Occipital lobe (tissue), 2 donors: ENCODE data around the gene HNRNPL. TPM values are rescaled to one million over a fixed set of nuclear protein-coding genes. Genes with fewer than 3 reads are reported as not detected.
A peak's percentile ranks its signal among the peaks of the same experiment; 100 is the strongest.
"Not testable (repeated sequence)": the region's sequence is repeated elsewhere in the genome, so short reads cannot be mapped to it uniquely, and the experiment has no call there.

Source experiments
- DNase-seq: peaks from one replicate; lab custom pipeline; 2025; lab: John Stamatoyannopoulos, UW
- total RNA-seq: library from RNA; depleted of rRNA; stranded (reverse); fragments of >200 nt; gene quantifications from one replicate; pipeline ENCODE4 v1.2.3, GENCODE V29; 2014

HNRNPL gene
- total RNA-seq: 350 TPM

DNA sequence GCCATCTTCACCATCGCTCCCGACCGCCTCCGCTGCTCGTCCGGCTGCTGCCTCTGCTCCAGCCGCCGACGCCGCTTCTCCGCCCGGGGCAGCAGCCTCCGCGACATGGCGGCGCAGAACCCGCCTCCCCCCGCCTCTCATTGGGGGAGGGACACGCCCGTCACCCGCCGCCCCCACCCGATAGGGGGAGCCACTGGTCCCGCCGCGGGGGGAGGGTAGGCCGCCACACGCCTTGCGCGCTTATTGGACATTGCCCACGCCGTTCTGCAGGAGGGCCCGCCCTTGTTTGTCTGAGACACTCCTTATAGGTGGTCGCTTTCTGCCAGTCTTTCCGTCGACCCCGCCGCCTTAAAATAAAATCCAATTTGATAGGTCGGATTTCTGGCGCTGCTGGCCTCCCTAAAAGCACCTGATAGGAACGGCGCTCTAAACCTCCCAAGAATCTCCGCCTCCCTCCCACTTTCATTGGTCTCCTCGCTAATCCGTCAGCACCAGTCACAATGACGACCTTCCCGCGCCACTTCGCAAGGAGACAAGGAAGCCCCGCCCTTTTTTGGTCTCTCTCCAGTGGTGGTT lies at the start of gene HNRNPL:
Gene HNRNPL (minus strand): TSS at position 127 of the 576 bp plus-strand sequence. CDS start 20 bp downstream, at position 107.
- peak; percentile 100 for DNase-seq

DNA sequence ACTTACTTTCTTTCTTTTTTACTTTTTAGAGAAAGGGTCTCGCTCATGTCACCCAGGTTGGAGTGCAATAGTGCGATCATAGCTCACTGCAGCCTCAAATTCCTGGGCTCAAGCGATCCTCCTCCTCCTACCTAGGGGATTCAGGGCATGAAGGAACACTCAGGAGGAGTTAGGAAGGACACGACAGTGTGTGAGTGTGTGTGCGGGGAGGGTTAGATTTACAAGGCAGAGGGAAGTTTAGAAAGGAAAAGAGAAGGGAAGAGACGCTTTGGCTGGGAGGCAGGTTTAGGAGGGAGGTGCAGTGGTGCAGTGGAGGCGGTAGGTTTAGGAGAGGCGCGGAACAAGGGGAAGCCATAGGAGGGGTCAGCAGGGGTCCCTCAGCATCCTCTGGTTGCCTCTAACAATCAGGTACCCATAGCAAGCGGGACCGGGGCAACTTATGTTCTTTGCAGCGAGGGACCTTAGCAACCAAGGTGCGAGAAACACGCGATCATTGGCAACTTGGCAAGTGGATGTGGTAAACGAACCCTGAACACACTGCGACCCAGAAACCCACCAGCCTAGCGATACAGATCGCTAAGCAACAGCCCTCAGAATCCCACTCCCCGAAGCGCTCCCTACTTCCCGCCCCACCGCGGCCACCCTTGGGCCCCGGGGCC lies 49.1 kb upstream of the HNRNPL start:
- no peak for DNase-seq

- DNase-seq: no peak
These were observed 45.2 kb upstream of the HNRNPL start for GRCh38 chr19:38894968-38895367.

DNA sequence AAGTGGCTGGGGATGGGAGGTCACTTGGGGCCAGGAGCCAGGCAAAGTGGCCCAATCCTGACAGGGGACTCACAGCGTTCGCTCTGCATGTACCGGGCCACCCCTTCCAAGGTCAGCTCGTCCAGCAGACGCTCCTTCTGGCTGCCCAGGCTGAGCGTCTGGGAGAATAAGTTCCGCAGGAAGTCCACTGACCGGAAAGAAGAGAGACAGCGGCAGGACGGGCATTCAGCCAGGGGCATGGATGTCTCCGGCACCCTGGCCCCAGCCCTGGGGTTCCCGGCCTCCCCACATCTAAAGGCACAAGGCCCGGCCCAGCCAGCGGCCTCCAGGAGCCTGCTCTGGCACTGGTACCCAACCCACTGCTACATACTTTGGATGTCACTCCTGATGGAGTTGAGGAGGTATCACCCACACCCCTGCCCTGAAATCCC lies 43.6 kb upstream of the HNRNPL start:
- no peak for DNase-seq

GRCh38 chr19:38892841-38893240 lies 43.1 kb upstream of the HNRNPL start:
- no peak for DNase-seq

DNA sequence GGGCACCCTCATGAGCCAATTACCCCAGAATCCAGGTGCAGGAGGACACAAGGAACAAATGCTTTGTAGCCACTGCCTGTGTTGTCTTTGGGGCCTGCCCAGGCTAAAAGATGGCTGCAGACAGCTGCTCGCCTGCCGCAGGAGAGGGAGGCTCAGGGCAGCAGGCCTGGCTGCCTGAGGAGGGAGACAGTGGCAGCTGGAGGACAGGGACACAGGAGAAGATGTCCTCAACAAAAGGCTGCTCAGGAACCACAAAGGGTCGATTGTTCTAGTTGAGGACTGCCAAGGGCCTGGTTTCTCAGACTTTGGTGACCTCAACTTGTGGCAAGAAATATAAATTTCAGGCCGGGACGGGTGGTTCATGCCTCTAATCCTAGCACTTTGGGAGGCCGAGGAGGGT lies 42.0 kb upstream of the HNRNPL start:
- DNase-seq: no peak

GRCh38 chr19:38890686-38891085 lies 40.9 kb upstream of the HNRNPL start:
- DNase-seq: no peak

- DNase-seq: no peak
These were observed 40.0 kb upstream of the HNRNPL start for GRCh38 chr19:38889803-38890202.

DNA sequence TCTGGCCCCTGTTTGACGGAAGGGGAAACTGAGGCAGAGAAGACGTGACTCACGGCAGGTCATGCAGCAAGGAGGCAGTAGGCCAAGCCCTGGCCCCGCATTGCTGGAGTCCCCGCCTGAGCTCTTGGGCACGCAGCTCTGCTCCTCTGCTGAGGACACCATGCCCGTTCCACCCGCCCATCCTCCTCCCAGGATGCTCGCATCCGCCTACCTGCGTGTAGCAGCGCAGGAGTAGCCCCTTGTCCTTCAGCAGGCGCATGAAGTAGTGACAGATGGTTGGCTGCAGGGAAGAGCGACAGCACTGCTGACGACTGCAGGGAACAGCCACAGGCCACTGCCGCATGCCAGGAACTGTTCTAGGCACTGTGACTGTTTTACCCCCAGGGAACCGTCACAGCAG lies 39.1 kb upstream of the HNRNPL start:
- no peak for DNase-seq

DNA sequence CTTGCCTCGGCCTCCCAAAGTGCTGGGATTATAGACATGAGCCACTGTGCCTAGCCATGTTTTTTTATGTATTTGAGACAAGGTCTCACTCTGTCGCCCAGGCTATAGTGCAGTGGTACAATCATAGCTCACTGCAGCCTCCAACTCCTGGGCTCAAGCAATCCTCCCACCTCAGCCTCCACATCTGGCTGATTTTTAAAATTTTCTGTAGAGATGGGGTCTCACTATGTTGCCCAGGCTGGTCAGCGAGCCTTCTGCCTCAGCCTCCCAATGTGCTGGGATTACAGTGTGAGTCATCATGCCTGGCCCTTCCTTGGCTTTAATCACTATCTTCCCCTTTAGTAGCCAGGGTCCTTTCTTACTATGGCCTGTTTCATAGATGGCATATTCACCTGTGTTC lies 34.9 kb upstream of the HNRNPL start:
- DNase-seq: not testable (repeated sequence)

- no peak for DNase-seq
These were observed 33.5 kb upstream of the HNRNPL start for GRCh38 chr19:38883286-38883685.

GRCh38 chr19:38880882-38881609 lies 31.3 kb upstream of the HNRNPL start:
- DNase-seq: no peak

DNA sequence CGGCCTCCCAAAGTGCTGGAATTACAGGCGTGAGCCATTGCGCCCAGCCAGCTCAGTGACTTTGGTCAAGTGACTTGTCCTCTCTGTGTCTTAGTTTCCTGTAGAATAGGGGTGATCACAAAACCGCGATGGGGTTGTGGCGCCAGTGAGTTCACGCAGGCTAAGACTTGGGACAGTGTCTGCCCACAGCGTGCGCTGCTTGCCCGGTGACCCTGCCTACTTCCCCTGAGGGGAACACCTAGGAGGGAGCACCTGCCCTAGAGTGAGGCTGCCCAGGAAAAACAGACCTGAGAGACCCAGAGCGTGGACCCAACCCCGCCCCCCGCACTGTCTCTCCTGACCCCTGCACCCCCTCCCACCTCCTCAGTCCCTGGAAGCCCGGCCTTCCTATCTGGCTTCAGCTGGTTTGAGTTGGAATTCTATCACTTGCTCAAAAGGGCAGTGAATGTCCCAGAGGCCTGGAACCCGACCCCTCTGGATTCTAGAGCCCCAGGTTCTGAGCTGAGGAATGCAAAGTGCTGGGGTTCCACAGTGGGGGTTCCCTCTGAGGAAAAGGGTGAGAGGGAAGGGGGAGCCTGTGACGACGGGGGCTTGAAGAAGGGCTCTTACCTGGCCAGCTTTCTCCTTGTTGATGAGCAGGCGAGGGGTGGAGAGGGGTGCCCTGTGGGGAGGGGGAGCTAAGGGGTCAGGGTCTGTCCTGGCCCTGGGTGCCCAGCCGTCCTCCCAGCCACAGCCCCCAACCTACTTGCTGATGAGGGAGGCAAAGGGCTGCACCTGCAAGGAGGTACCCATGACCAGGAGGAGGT lies 30.5 kb upstream of the HNRNPL start:
- DNase-seq: no peak

- no peak for DNase-seq
These were observed 29.6 kb upstream of the HNRNPL start for GRCh38 chr19:38879400-38879751.

GRCh38 chr19:38878575-38879399 lies 29.0 kb upstream of the HNRNPL start:
- DNase-seq: no peak

DNA sequence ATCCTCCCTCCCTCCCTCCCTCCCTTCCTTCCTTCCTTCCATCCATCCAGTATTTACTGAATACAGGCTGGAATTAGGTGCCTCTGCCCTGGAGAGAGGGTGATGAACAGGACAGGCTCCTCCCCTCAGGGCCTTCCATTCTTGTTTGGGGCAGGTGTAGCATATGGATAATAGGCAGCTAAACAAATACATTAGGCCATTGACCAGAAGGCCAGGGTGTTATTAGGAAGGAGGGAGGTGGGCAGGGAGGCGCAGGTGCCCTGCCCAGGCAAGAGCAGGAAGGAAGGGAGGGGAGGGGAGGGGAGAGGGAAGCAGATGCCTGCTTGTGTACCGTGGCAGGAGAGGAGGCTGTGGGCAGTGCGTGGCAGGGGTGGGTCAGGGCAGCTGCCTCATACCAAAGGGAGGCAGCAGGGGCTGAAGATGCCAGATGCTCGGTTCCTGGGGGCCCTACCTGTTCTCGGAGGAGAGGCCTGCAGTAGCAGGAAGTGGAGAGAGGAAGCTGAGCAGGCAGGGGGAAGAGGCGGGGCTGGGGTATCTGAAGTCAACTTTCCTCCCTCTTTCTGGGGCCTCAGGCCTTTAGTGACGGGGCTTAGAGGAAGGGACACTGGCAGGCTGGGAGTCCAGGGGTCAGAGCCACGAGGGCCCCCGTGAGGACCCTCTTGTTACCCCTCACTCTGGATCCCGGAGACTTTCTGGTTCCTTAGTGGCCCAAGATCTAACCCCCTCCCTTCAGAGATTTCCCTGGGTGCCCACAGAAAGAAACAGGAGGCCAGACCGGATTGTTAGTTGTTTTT lies 28.2 kb upstream of the HNRNPL start, which contains the start of gene RINL:
Gene RINL (minus strand): TSS at position 495 of the 794 bp plus-strand sequence. CDS start 1,533 bp downstream, outside the sequence.
- DNase-seq: no peak

DNA sequence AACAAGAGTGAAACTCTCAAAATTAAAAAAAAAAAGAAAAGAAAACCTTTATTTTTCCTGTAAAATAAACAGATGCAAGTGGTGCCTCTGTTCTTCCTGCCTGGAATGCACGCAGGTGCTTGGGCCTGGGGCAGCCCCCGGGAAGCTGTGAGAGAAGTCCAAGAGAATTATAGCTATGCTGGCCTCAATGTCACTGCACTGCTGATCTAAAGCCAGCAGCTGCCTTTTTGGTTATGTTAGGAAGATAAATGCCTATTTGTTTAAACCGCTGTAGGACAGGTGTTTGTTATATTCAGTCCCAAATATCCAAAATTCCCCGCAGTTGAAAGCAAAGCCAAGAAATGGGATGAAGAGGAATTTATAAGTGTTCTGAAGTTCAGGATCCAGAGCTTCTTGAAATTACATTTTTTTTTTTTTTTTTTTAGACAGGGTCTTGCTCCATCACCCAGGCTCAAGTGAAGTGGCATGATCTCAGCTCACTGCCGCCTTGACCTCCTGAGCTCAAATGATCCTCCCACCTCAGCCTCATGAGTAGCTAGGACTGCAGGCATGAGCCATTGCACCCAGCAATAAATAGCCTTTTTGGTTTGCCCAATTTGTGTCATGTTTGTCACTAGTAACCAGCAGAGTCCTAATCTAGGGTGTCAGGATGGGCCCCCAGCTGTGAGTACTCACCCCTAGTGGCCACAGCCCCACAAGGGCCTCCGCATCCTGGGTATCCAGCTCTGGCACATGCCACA lies 26.0 kb upstream of the HNRNPL start:
- no peak for DNase-seq

DNA sequence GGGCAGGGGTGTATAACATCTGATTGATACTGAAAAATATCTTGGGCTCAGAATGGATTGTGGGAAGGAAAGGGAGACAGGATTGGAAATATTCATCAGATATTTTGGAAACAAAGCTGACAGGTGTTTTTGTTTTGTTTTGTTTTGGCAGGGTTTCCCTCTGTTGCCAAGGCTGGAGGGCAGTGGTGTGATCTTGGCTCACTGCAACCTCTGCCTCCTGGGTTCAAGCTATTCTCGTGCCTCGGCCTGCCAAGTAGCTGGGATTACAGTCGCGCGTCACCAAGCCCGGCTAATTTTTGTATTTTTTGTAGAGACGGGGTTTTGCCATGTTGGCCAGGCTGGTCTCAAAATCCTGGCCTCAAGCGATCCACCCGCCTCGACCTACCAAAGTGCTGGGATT lies 23.6 kb upstream of the HNRNPL start:
- DNase-seq: not testable (repeated sequence)

DNA sequence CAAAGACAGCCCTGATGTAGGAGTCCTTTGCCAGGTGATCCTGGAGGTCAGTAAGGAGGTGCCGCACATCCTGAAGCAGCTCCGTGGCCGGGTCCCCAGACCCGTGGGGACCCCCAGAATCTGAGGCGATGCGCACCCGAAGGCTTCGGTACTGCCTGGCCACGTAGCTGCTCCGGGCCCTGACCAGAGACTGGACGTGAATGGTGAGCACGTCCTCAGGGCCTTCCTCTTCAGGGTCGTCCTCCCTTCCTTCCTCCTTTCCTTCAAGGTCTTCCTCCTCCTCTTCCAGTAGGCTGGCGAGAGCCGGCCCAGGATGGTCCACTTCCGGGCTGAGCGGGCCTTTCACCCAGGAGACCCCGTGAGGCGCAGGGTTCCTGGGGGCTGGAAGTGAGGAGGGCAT lies 20.8 kb upstream of the HNRNPL start:
- DNase-seq: no peak
